ENCODE measurements around the gene SLC35E1. TPM values are rescaled to one million over a fixed set of nuclear protein-coding genes. Genes with fewer than 3 reads are reported as not detected.

SLC35E1 gene
- total and polyA plus RNA-seq, 2 of the 4 experiments (the other 2 are of a cell fraction), result 22.6 to 38.0 TPM

GRCh38 chr19:16618248-16618647 lies 46.0 kb upstream of the SLC35E1 start:
- no TSS peak for BruUV-seq (replicated peaks)
- H3K9ac ChIP-seq (ENCODE audit: low read depth, low read length), result no peak overlapping the region
- H3K4me2 ChIP-seq (ENCODE audit: low read depth, low read length), result no peak overlapping the region
- no peak overlapping the region for H3K27ac ChIP-seq (ENCODE audit: insufficient read depth, low read length)
- H4K91ac ChIP-seq (ENCODE audit: insufficient read depth, low read depth, low read length), result no peak overlapping the region
- peak overlapping the region; percentile 52 for H2AK9ac ChIP-seq (replicated peaks; ENCODE audit: low read depth, low read length, poor library complexity)
- in situ Hi-C loops (cut with MboI; ENCODE audit: low sequenced_read_pairs), result no loop called here
- no peak overlapping the region for H3K18ac ChIP-seq (ENCODE audit: low read depth, low read length)
- WGBS, 2 experiments (ENCODE audit: extremely low coverage in 2 of 2, insufficient read length in 1 of 2), result 100% methylated on average over 1 of the region's 7 CpGs; no CpG with 5 or more reads in 1 of the 2 experiments
- DNase-seq (no peak), ATAC-seq (ENCODE audit: low read depth) (no peak)
- no peak overlapping the region for H3K23ac ChIP-seq (ENCODE audit: low read depth, low read length)
- H4K5ac ChIP-seq (ENCODE audit: low read depth, low read length), result no peak overlapping the region
- TF ChIP-seq MXI1 (IDR thresholded peaks at IDR 0.05; ENCODE audit: borderline replicate concordance, low read depth, low read length), result no peak
- no peak for TF ChIP-seq CEBPB (IDR thresholded peaks at IDR 0.05; ENCODE audit: low read depth, low read length)
- TF ChIP-seq SMC3 (IDR thresholded peaks at IDR 0.05; ENCODE audit: low read depth, low read length), result no peak
- TF ChIP-seq ELK1 (IDR thresholded peaks at IDR 0.05; ENCODE audit: borderline replicate concordance, low read depth, low read length), result no peak
- intact Hi-C loops (cut with micrococcal nuclease), result no loop called here
- H3K4me3 ChIP-seq (ENCODE audit: insufficient read depth, low read depth, low read length), result no peak overlapping the region
- ChIA-PET POLR2A (ENCODE audit: unreplicated experiment) (no interaction called here), CTCF (no interaction called here)
- no peaks in the 10 kb centered on the region for H3K9me3 ChIP-seq (ENCODE audit: control insufficient read depth, insufficient read depth, low read length)
- H2BK15ac ChIP-seq (ENCODE audit: low read depth, low read length), result no peak overlapping the region
- H4K20me1 ChIP-seq (ENCODE audit: insufficient read depth, low read length), result peaks cover 99% of the 10 kb centered on the region
- no peak overlapping the region for H2BK20ac ChIP-seq (ENCODE audit: low read depth, low read length)
- peaks cover 30 to 96% of the 10 kb centered on the region in 2 experiments for H3K79me1 ChIP-seq (ENCODE audit: low read depth in 1 of 2, low read length in 2 of 2)
- H3K4ac ChIP-seq (ENCODE audit: low read depth, low read length), result no peak overlapping the region
- H3K56ac ChIP-seq (ENCODE audit: extremely low read depth, insufficient read depth, low read length), result no peak overlapping the region
- H3K36me3 ChIP-seq (ENCODE audit: control insufficient read depth, insufficient read depth, low read length), result no peaks in the 10 kb centered on the region
- no peak overlapping the region for H2BK120ac ChIP-seq (ENCODE audit: low read depth, low read length)
- H3K14ac ChIP-seq (replicated peaks; ENCODE audit: low read depth, low read length), result no peak overlapping the region
- dilution Hi-C loops (cut with HindIII; ENCODE audit: low sequenced_read_pairs, unreplicated experiment), result no loop called here
- no peak overlapping the region for H4K8ac ChIP-seq (ENCODE audit: low read depth in 2 of 2, low read length in 2 of 2)
- no peaks in the 10 kb centered on the region for H3K27me3 ChIP-seq (ENCODE audit: control insufficient read depth, insufficient read depth, low read length)
- no peak overlapping the region for H2BK5ac ChIP-seq (ENCODE audit: low read depth, low read length, poor library complexity, severe bottlenecking)
- H3K4me1 ChIP-seq (ENCODE audit: control insufficient read depth, insufficient read depth, low read length), result peaks cover 6% of the 10 kb centered on the region; the same call in 1 of the 2 replicates
- peaks cover 69% of the 10 kb centered on the region for H3K9me1 ChIP-seq (ENCODE audit: insufficient read depth, low read length)
- no peak overlapping the region for H2AK5ac ChIP-seq (ENCODE audit: low read depth, low read length)
- no peak overlapping the region for H2AFZ ChIP-seq (replicated peaks; ENCODE audit: low read length, poor library complexity)

Measured in IMR-90 (cell line).